NB4 (cell line): Measurements from ENCODE around the gene DMRTC2.

Source experiments
- CTCF ChIP-seq: IDR thresholded peaks from one replicate; pipeline ENCODE4 v1.5.1; 2012; ENCODE audit warnings: low read depth, low read length
- MAX ChIP-seq: IDR thresholded peaks from 2 replicates; pipeline ENCODE4 v1.6.1; 2011; ENCODE audit warnings: low read depth, low read length
- MYC ChIP-seq: IDR thresholded peaks from 2 replicates; pipeline ENCODE4 v1.6.1; 2011; ENCODE audit warnings: low read depth, low read length
- POLR2A ChIP-seq: IDR thresholded peaks from 2 replicates; pipeline ENCODE4 v1.6.1; 2011; ENCODE audit warnings: mild to moderate bottlenecking; ENCODE audit not compliant: insufficient read length; ENCODE audit errors: extremely low read depth

- no peak for TF ChIP-seq CTCF
- no peak for TF ChIP-seq POLR2A
- TF ChIP-seq MAX: no peak
- no peak for TF ChIP-seq MYC
These were observed 8.9 kb downstream of the DMRTC2 start for GRCh38 chr19:41853768-41854167.
